H1 (cell line): Measurements from ENCODE around the gene CHMP1B. TPM values are rescaled to one million over a fixed set of nuclear protein-coding genes. Genes with fewer than 3 reads are reported as not detected.

Experiments
- E2F6 ChIP-seq: IDR thresholded peaks from 2 replicates; pipeline ENCODE4 v1.6.1; 2012; ENCODE audit warnings: inconsistent platforms
- polyA plus RNA-seq, 7 experiments: library from polyadenylated mRNA; depleted of rRNA in 3 of 7; stranded (reverse) in 5 of 7; unstranded in 2 of 7; fragments of >200 nt in 5 of 7; fragments of 200-250 nt in 2 of 7; gene quantifications; 1 replicate in 5 of 7; 2 replicates in 1 of 7; 4 replicates in 1 of 7; pipeline versions ENCODE4 v1.2.1 to v1.2.3, GENCODE V29; 2011 to 2013; ENCODE audit warnings: missing spikeins in 2 of 7, mixed read lengths in 2 of 7
- total RNA-seq: library from RNA; stranded (reverse); fragmentation: NEBNext Ultra II Directional; extraction: Animal tissue kit (Norgen Biotek cat#: 25700); gene quantifications from 2 replicates; pipeline ENCODE4 v1.2.1, GENCODE V29; 2021

CHMP1B gene
- total and polyA plus RNA-seq, 2 of the 8 experiments (the other 6 are each of a cell fraction or from before 2014, with no cell fraction given) = 30.5 to 43.2 TPM

- TF ChIP-seq E2F6 = no peak
These were observed 16.4 kb upstream of the CHMP1B start (continued) for GRCh38 chr18:11834772-11835171.
